Endothelial cell of umbilical vein (primary cell): ENCODE results near the gene PBXIP1.

Experiments used
- EZH2 ChIP-seq: IDR thresholded peaks from 2 replicates; pipeline ENCODE4 v1.6.1; 2012; ENCODE audit warnings: borderline replicate concordance, low read depth, mild to moderate bottlenecking, moderate library complexity, low read length, inconsistent platforms; ENCODE audit not compliant: severe bottlenecking
- POLR2A ChIP-seq: IDR thresholded peaks from 2 replicates; pipeline ENCODE4 v1.6.1; 2012; ENCODE audit warnings: low read depth, mild to moderate bottlenecking, control low read depth, low read length

DNA sequence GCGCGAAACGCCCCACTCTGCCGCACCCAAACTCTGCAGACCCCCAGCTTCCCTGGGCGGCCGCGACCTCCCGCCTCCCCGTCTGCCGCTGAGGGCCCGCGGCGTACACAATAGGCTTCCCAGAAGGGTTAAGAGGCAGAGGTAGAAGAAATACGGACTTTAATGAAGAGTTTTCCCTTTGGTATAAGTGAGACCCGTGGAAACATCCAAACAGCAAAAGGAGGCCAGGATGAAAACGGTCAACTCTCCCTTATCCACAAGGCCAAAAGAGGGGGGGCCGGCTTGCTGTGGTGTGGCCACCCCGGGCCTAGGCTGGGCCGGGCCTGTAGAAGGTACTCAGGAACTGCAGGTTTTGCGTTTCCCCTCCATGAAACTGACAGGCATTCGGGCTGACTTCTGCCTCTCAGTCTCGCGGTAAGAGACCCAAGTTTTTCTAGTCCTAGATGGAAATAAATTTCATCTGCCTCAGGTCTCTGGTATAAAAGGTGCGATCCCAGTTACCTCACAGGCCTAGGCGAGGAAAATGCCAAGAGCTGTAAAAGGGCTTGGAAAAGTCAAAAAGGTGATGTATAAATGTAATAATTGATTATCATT lies 6.4 kb upstream of the PBXIP1 start:
- TF ChIP-seq POLR2A (peak; percentile 49), EZH2 (no peak)
